CD4-positive, alpha-beta T cell treated with Interferon gamma for 1 hour (primary cell): ENCODE data around the gene CHCHD1.
"Not testable (repeated sequence)": the region's sequence is repeated elsewhere in the genome, so short reads cannot be mapped to it uniquely, and the experiment has no call there.

Source experiments
- DNase-seq: peaks from one replicate; pipeline ENCODE4 v3.0.0-alpha.2; 2020

The CHCHD1 gene

DNA sequence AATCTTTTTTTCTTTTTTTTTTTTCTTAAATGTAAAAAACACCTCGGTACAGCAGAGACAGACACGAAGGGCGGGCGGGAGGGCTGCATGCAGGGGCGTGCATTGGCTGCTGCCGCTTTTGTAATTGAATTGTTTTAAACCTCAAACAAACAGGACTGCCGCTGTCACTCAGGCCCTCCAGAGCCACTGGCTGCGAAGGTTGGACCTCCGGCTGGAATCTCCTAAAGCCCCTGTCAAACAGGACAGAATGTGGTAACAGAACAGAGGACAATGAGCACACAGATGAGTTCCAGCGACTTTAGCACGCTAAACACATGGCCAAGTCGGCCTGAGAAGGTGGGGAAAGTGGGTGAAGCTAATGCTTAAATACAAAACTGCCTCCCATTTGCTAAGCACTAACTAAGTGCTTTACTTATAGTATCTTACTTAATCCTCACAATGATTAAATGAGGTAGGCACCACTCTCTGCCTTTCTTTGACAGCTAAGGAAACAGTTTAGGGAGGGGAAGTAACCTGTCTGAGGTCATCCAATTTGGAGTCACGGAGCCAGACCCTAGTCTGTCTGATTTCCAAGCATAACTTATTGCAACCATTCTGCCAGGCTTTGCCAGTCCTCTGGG lies 32.5 kb downstream of the CHCHD1 start:
- DNase-seq: no peak

DNA sequence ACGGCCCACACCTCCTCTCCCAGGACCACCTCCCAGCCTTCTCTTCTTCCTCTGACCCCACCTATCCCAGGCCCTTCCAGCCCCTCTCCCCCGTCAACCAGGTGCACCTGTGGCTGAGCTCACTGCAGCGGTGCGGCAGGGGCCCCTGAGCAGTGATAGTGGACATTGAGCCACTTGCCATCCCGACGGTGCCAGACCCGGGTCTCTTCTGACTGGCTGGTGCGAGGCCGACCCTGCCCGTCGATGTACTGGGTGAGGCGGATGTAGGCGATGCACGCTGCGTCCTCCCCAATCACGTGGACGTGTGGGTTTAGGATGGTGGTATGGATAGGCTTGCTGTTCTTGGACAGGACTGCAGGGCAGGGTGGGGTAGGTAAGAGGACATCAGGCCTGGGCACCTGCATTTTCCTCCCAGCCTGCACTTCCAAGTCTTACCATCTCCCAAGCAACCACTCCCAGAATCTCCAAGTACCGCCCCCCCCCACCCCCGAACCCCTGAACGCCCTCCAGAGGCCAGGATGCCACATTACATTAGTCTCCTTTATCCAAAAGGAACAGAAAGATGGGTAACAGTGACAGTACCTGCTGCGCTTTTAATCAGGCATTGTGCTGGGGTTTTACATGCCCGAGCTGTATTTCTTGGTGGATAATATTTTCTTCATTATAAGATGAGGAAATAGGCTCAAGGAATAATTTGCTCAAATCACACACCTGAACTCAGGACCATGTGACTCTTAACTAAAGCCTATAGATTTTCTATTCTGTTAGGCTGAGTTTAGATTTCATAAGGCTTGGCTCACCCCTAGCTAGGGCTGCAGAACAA lies 33.3 kb downstream of the CHCHD1 start:
- DNase-seq: no peak

DNA sequence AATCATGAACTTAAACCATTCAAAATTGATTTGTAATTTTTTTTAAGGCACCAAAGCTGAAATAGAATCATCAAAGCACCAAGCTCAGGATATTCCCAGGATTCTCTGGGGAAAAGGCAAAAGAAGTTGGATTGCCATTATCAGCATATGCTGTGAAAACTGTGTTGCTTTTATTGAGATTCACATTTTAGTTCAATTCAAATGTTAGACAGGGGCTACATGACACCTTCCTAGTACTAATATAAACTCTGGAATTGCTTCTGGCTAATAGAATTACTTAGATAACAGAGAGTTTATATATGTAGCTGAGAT lies 33.8 kb downstream of the CHCHD1 start:
- no peak for DNase-seq

DNA sequence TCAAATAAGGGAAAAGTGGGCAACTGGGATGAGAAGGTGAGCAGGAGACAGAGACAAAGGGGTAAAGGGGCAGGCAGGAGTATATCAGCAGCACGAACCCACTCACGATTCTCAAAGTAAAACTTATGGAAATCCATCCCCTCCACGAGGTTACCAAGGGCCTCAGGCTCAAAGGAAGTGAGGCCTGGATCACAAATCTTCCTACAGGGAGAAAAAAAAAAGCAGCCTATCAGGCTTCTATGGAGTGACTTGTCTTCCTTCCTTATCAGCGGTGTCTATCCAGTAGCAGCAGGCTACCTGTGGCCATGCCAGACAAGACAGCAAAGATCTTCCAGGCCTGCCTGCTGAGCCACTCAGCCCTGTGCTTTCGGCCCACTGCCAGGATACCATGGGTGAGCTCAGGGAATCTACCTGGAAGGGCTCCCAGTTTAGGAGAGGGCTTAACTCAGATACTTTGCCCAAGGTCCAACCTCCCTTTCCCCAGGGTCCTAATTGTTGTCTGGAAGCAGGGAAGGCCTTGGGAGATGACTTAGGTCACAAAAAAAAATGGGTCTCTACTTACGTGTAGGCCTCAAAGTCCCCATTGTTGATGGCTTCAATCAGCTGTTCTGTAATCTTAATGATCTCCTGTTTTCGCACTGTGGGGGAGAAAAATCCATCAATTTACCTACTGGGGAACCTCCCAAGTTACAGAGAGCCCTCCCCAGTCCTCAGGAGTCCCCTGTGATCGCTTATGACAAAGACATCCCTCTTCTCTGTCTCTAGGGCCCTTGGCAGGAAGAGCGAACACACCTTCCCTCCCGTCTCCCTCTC lies 35.3 kb downstream of the CHCHD1 start:
- DNase-seq: no peak

DNA sequence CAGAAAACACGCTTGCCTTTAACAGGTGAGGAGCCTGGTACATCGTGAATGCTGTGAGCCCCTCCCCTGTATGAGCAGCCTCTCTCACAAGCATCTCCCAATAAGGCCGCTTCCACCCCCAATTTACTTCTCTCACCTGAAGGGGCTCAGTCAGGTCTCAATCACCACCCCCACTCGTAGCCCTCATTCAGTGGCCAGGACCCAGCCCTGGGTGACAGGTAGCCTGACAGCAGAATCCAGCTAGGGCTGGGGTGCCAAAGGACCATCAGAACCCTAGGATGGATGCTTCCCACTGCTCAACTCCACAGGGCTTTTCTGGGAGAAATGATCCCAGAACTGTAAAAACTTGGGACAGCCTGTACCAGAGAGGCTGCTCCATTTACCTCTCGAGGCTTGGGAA lies 36.0 kb downstream of the CHCHD1 start:
- no peak for DNase-seq

DNA sequence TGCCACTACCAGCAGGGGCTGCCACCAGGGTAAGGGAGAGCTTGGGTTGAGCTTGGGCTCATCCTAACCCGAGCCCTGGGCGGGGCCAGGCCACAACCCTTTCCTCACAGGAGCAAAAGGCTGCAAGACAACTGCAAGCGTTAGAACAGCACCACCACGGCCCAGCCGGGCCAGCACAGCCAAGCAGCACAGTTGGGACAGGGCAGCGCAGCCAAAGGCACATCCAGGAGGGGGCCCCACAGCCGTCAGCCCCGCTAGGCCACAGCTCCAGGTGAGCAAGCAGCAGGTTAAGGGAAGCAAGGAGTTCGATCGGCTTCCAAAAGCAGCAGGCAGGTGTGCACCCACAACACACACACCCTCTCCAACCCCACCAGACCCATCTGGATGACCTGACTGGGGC lies 36.6 kb downstream of the CHCHD1 start:
- DNase-seq: no peak

DNA sequence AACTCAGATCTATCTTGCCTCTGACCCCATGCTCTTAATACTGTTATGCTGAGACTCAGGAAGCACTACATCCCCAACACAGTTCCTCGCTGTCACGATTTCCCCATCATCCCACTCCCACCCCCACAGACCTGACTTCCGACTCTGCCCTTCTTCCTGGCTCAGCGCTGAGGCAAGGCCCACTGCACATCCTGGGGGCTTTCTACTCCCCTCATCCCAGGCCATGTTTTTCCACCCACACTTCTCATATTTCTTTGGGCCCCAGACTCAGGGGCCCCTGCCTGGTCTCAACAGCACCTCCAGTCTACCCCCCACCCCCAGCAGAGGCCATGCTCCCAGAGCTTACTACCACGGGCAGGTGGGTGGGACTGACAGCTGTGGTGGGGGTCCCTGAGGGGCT lies 37.2 kb downstream of the CHCHD1 start:
- DNase-seq: no peak

DNA sequence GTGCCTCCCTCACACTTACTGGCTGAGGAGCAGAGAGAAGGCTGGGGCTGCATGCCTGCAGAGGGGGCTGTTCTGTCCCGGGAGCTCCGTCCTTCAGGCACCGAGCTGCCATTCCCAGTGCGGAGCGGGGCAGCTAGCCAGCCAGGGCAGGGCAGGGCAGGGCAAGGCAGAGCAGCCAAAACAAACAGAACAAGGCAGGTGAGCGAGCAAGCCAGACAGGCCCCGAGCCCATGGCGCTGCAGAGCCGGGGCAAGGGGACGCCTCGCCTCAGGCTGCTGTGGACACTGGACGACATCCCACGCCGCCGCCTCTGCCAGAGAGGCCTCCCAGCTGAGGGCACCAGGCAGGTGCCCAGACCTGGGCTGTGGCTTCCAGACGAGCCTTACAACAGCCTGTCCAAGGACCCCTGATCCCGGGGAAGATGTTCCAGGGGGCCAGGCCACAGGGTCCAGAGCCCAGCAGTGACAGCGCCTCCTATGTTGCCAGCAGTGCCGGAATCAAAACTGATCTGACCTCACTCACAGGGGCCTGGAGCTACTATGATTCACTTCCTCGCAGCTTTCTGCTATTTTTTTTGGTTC lies 37.8 kb downstream of the CHCHD1 start:
- DNase-seq: no peak

DNA sequence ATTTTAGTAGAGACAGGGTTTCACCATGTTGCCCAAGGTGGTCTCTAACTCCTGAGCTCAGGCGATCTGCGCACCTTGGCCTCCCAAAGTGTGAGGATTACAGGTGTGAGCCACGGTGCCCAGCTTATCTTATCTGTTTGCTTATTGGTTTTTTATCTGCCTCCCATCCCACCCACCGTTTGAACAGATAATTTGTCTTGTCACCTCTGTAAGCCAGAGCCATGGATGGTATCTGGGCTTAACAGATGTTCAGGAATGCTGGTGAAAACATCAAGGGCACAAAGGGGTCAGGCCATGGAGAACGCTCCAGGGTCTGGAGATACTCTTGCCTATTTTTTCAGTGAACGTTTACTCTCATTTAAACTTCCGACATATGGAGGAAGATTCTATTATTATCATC lies 41.5 kb downstream of the CHCHD1 start:
- no peak for DNase-seq

DNA sequence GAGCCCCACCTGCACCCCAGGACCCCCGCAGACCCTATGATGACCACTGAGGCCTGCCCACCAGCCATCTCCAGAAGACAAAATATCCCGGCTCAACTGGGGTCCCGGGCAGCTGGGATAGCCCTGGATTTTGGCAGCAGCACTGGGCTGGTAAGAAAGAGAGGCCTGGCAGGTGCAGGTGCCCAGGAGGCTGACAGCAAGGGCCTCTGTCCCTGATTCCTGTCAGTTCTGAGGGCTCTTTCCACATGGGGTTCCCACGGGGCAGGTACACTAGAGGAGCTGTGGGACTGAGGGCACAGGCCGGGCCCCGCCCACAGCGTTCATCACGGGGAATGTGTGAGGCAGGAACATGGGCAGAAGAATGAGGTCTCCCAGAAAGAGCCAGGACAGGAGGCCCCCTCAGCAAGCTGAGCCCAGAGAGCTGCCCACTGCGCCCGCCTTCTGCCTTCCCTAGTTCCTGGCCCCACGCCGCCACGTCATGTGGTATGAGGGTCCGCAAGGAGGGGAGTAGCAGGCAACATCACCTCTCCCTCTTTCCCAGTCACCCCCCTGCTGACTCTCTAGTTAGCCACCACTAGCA lies 42.4 kb downstream of the CHCHD1 start:
- no peak for DNase-seq

DNA sequence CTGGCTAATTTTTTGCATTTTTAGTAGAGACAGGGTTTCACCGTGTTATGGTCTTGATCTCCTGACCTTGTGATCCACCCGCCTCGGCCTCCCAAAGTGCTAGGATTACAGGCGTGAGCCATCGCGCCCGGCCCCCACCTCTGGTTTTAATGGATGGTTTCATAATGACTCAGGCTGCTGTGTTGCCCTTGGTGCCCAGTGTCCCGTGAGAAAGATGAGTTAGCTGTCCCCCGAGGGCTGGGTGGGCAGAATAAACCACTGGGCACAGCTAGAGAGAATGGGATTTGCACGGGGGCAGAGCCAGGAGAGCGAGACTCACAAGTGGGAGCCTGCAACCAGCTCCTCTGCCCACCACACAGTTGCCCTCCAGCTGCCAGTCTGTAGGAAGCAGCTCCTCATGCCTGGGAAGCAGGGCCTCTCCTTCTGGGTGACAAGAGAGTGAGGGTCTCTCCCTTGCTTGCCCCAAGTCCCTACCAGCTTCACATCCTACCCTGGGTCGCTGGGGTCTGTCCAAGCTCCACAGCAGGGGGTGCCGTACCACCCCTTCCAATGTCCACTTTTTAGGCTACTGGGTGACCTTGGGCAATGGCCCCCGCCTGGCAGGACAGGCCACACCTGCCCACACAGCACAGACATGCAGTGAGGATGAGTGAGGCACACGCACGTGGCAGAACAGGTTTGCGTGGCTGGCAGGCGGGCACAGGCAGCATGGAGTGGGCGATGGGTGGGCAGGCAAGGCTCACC lies 45.7 kb downstream of the CHCHD1 start:
- DNase-seq: no peak

DNA sequence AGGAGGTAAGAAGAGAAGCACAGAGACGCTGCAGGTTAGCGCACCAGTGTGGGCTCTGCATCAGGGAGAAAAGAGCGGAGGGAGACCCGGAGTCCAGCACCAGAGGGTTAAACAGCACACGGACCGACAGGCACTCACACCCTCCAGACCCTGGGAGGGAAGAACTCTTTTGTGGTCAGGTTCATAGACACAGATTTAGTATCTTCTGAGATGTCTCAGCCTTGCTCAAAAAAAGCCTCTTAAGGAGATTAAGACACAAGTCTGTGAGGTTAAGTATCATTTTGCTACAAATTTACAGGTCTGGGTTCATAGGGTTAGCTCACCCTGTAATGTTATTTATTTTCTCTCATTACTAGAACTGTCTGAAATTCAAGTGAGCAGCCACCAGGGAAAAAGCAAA lies 46.3 kb downstream of the CHCHD1 start:
- DNase-seq: no peak

DNA sequence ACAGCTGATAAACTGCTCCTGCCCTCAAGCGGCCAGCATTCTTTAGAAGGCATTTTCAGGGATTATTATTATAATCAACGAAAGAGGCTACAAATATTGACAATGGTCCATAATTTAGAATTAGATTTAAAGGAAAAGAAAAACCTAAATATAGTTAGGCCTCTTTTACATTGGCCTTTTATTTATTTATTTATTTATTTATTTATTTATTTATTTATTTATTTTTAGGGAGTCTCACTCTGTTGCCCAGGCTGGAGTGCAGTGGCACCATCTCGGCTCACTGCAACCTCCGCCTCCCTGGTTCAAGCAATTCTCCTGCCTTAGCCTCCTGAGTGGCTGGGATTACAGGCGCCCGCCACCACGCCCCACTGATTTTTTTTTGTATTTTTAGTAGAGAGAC lies 47.2 kb downstream of the CHCHD1 start:
- not testable (repeated sequence) for DNase-seq
